ENCODE measurements around the gene EHHADH.

- TF ChIP-seq E2F6 (IDR thresholded peaks at IDR 0.05; ENCODE audit: borderline replicate concordance in 1 of 2, extremely low read depth in 1 of 2, insufficient read depth in 1 of 2, insufficient read length in 1 of 2, low read depth in 1 of 2, low read length in 1 of 2, poor library complexity in 1 of 2, severe bottlenecking in 1 of 2): no peak
- no peak for TF ChIP-seq E4F1 (CRISPR knock-in tag; IDR thresholded peaks at IDR 0.05; ENCODE audit: borderline replicate concordance)
- TF ChIP-seq RFX5 (IDR thresholded peaks at IDR 0.05; ENCODE audit: low read depth, low read length): no peak
- no peak for TF ChIP-seq GATA2 (CRISPR knock-in tag; IDR thresholded peaks at IDR 0.05)
- no peak for TF ChIP-seq PHB (CRISPR knock-in tag; IDR thresholded peaks at IDR 0.05)
Observed at GRCh38 chr3:185290266-185290665, 36.4 kb upstream of the EHHADH start.

Data from K562 (cell line).